Measurements from ENCODE around the gene FRMD4A.

DNA sequence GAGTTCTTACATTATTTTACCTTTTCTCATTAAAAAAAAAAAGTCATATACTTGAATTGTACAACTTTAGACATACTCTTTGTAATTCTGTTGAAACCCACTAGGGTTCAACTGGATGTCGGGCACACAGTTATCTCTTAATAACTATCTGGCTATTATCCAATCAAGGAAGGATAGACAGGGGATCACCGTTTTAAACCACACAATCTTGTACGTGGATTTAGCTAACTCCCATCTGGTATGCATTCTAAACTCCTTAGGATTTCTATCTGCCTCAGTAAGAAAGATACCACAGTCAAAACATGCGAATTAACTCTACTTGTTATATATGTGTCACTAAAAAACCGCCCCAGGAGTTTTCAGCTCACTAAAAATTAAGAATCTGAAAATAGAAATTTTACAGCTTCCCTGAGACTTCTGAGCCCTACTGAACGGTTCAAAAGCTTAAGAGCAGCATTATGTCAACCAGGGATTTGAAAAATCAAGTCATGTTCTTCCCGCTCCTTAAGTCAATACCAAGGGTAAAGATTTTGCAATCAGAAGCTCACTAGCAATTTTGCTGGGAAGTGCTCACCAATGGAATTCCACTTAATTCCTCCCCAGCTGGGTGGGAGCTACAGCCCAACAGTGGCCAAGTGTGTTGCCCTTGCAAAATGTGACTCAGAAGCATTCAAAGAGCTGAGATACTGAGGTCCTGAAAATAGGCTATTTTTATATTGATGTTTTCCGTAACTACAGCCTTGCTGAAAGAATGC, 267.0 kb downstream of the FRMD4A start:
- TF ChIP-seq, protein P1, sequence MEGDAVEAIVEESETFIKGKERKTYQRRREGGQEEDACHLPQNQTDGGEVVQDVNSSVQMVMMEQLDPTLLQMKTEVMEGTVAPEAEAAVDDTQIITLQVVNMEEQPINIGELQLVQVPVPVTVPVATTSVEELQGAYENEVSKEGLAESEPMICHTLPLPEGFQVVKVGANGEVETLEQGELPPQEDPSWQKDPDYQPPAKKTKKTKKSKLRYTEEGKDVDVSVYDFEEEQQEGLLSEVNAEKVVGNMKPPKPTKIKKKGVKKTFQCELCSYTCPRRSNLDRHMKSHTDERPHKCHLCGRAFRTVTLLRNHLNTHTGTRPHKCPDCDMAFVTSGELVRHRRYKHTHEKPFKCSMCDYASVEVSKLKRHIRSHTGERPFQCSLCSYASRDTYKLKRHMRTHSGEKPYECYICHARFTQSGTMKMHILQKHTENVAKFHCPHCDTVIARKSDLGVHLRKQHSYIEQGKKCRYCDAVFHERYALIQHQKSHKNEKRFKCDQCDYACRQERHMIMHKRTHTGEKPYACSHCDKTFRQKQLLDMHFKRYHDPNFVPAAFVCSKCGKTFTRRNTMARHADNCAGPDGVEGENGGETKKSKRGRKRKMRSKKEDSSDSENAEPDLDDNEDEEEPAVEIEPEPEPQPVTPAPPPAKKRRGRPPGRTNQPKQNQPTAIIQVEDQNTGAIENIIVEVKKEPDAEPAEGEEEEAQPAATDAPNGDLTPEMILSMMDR (optimal IDR thresholded peaks at IDR 0.05 in 1 of 3, IDR thresholded peaks at IDR 0.05 in 1 of 3, conservative IDR thresholded peaks at IDR 0.05 in 1 of 3; ENCODE audit: extremely low read depth in 1 of 3, insufficient read depth in 2 of 3, low read length in 3 of 3): no peak
- TF ChIP-seq EZH2 (IDR thresholded peaks at IDR 0.05; ENCODE audit: low read length): no peak
